Neuronal stem cell (in vitro differentiated cells): Measurements from ENCODE around the gene HMGN5.

Experiments used
- DNase-seq: peaks from one replicate; pipeline ENCODE4 v3.0.0-alpha.2; 2013; ENCODE audit warnings: low spot score
- H2AFZ ChIP-seq: one replicate; pipeline ENCODE4 v1.6.1; 2013; ENCODE audit warnings: mild to moderate bottlenecking, low read length, inconsistent platforms
- H2AK5ac ChIP-seq: 2 replicates; pipeline ENCODE4 v1.6.1; 2013; ENCODE audit warnings: low read depth, mild to moderate bottlenecking, inconsistent platforms, low read length, moderate library complexity, mixed read lengths
- H2BK120ac ChIP-seq: 2 replicates; pipeline ENCODE4 v1.6.1; 2013; ENCODE audit warnings: low read depth, mild to moderate bottlenecking, inconsistent platforms, low read length, moderate library complexity, mixed read lengths
- H2BK12ac ChIP-seq: one replicate; pipeline ENCODE4 v1.6.1; 2013; ENCODE audit warnings: low read length, inconsistent platforms
- H2BK15ac ChIP-seq: 2 replicates; pipeline ENCODE4 v1.6.1; 2013; ENCODE audit warnings: mild to moderate bottlenecking, low read length, inconsistent platforms, mixed read lengths
- H2BK5ac ChIP-seq: one replicate; pipeline ENCODE4 v1.6.1; 2013; ENCODE audit warnings: inconsistent platforms, mild to moderate bottlenecking, low read length, moderate library complexity
- H3K14ac ChIP-seq: one replicate; pipeline ENCODE4 v1.6.1; 2013; ENCODE audit warnings: low read length, inconsistent platforms
- H3K18ac ChIP-seq: 2 replicates; pipeline ENCODE4 v1.6.1; 2013; ENCODE audit warnings: low read length, inconsistent platforms
- H3K23ac ChIP-seq: 2 replicates; pipeline ENCODE4 v1.6.1; 2013; ENCODE audit warnings: low read depth, mild to moderate bottlenecking, mixed read lengths, low read length, inconsistent platforms; ENCODE audit not compliant: poor library complexity
- H3K27ac ChIP-seq: replicated peaks from 3 replicates; pipeline ENCODE4 v1.5.1; 2013; ENCODE audit warnings: low read length, inconsistent platforms
- H3K27me3 ChIP-seq, 3 experiments: 2 replicates each; pipeline ENCODE4 v1.6.1; 2013; ENCODE audit warnings: low read length in 3 of 3, mild to moderate bottlenecking in 2 of 3, inconsistent platforms in 1 of 3, low read depth in 1 of 3, mixed read lengths in 1 of 3, moderate library complexity in 1 of 3; ENCODE audit not compliant: control insufficient read depth in 3 of 3, insufficient read depth in 3 of 3
- H3K36me3 ChIP-seq, 2 donors: replicated peaks in 1 of 2; 2 replicates each; pipeline ENCODE4 v1.6.1; 2013; ENCODE audit warnings: low read length in 2 of 2; ENCODE audit not compliant: control insufficient read depth in 2 of 2, insufficient read depth in 2 of 2
- H3K4ac ChIP-seq: 2 replicates; pipeline ENCODE4 v1.6.1; 2013; ENCODE audit warnings: inconsistent platforms, mild to moderate bottlenecking, low read length, moderate library complexity
- H3K4me1 ChIP-seq, 2 donors: 1 replicate in 1 of 2; 2 replicates in 1 of 2; pipeline ENCODE4 v1.6.1; 2013; ENCODE audit warnings: low read length in 2 of 2, low read depth in 1 of 2; ENCODE audit not compliant: control insufficient read depth in 2 of 2, insufficient read depth in 1 of 2
- H3K4me2 ChIP-seq: one replicate; pipeline ENCODE4 v1.6.1; 2013; ENCODE audit warnings: mild to moderate bottlenecking, low read length, inconsistent platforms; ENCODE audit not compliant: insufficient read depth, poor library complexity, severe bottlenecking
- H3K4me3 ChIP-seq, 2 donors: 2 replicates each; pipeline ENCODE4 v1.5.1; 2013; ENCODE audit warnings: low read length in 2 of 2, mild to moderate bottlenecking in 2 of 2, inconsistent platforms in 1 of 2, moderate library complexity in 1 of 2
- H3K79me1 ChIP-seq: one replicate; pipeline ENCODE4 v1.6.1; 2013; ENCODE audit warnings: low read depth, mild to moderate bottlenecking, inconsistent platforms, low read length, moderate library complexity
- H3K9ac ChIP-seq: one replicate; pipeline ENCODE4 v1.6.1; 2013; ENCODE audit warnings: mild to moderate bottlenecking, low read depth, low read length, inconsistent platforms; ENCODE audit not compliant: poor library complexity
- H3K9me3 ChIP-seq, 2 donors: replicated peaks in 1 of 2; 2 replicates each; pipeline versions ENCODE3 to v1.6.1; 2013; ENCODE audit warnings: low read length in 2 of 2, mild to moderate bottlenecking in 2 of 2, inconsistent platforms in 1 of 2, low read depth in 1 of 2, mixed read lengths in 1 of 2, moderate library complexity in 1 of 2; ENCODE audit not compliant: control insufficient read depth in 2 of 2, insufficient read depth in 1 of 2
- H4K8ac ChIP-seq: one replicate; pipeline ENCODE4 v1.6.1; 2013; ENCODE audit warnings: low read depth, mild to moderate bottlenecking, inconsistent platforms, low read length, moderate library complexity
- H4K91ac ChIP-seq: one replicate; pipeline ENCODE4 v1.6.1; 2013; ENCODE audit warnings: low read length, low read depth, mild to moderate bottlenecking, inconsistent platforms; ENCODE audit not compliant: poor library complexity
- WGBS, 2 donors: extraction: QIAGEN DNeasy Blood & Tissue Kit; methylation state at CpG; one replicate each; pipeline ENCODE4 v1.1.7; 2013; ENCODE audit warnings: missing lambda C conversion rate in 2 of 2, mixed read lengths in 1 of 2; ENCODE audit not compliant: insufficient read length in 2 of 2, insufficient replicate concordance in 1 of 2; ENCODE audit errors: extremely low coverage in 2 of 2; 5-methylcytosine and 5-hydroxymethylcytosine counted together

HMGN5 gene

DNA sequence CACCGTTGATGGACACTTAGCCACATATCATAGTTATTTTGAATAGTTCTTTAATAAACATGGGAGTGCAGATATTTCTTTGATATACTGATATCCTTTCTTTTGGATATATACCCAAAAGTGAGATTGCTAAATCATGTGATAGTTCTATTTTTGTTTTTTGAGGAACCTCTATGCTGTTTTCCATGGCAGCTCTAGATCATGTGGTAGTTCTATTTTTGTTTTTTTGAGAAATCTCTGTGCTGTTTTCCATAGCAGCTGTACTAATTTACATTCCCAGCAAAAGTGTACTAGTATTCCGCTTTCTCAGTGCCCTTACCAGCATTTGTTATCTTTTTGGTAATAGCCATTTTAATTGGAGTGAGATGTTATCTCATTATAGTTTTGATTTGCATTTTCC lies 3.8 kb upstream of the HMGN5 start:
- Histone ChIP-seq H2BK15ac (no peak overlapping the region), H3K79me1 (peaks cover 2% of the 10 kb centered on the region), H3K18ac (no peak overlapping the region), H3K23ac (no peak overlapping the region), H3K27me3 (no peaks in the 10 kb centered on the region), H2AFZ (no peak overlapping the region), H2BK5ac (no peak overlapping the region), H3K9me3 (no peaks in the 10 kb centered on the region), H3K4me3 (no peak overlapping the region), H2BK120ac (no peak overlapping the region), H3K4me1 (no peaks in the 10 kb centered on the region), H3K36me3 (peaks cover 0 to 7% of the 10 kb centered on the region in 2 donors), H3K4ac (no peak overlapping the region), H2AK5ac (no peak overlapping the region), H3K9ac (no peak overlapping the region), H3K14ac (no peak overlapping the region), H2BK12ac (no peak overlapping the region), H3K4me2 (no peak overlapping the region), H4K91ac (no peak overlapping the region), H4K8ac (no peak overlapping the region), H3K27ac (no peak overlapping the region)
- DNase-seq = no peak
- WGBS, 2 donors = no CpG with 5 or more reads among the region's 2 CpGs

DNA sequence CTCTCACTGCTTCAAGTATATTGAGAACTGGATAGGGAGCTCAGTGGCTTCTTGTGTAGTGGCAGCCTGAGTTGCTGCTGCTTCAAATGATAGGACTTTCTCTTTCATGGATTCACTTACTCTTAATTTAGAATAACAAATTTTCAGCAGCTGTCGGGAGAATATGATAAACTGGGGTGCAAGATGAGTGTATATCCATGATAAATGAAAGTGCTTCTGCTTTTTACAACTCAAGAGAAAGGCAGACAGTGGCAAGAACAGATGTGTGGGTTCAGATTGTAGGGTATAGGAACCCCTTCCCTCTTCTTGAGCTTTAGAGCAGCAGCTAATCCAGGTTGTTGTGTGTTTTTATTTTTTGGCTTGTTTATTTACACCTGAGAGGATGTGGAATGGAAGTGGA lies 1.2 kb upstream of the HMGN5 start:
- Histone ChIP-seq H3K18ac (no peak overlapping the region), H3K27me3 (no peaks in the 10 kb centered on the region), H3K4ac (no peak overlapping the region), H2BK15ac (no peak overlapping the region), H3K23ac (no peak overlapping the region), H4K8ac (no peak overlapping the region), H2BK120ac (no peak overlapping the region), H2BK12ac (no peak overlapping the region), H3K36me3 (peaks cover 0 to 5% of the 10 kb centered on the region in 2 donors), H3K27ac (no peak overlapping the region), H2AK5ac (no peak overlapping the region), H3K9me3 (no peaks in the 10 kb centered on the region), H4K91ac (no peak overlapping the region), H3K4me1 (no peaks in the 10 kb centered on the region), H2BK5ac (no peak overlapping the region), H3K79me1 (no peaks in the 10 kb centered on the region), H3K9ac (no peak overlapping the region), H3K4me2 (peak overlapping the region; percentile 23), H3K4me3 (peak overlapping the region in 1 of 2 donors; percentile 72), H2AFZ (no peak overlapping the region), H3K14ac (no peak overlapping the region)
- WGBS, 2 donors = no CpG with 5 or more reads among the region's 1 CpG
- no peak for DNase-seq

DNA sequence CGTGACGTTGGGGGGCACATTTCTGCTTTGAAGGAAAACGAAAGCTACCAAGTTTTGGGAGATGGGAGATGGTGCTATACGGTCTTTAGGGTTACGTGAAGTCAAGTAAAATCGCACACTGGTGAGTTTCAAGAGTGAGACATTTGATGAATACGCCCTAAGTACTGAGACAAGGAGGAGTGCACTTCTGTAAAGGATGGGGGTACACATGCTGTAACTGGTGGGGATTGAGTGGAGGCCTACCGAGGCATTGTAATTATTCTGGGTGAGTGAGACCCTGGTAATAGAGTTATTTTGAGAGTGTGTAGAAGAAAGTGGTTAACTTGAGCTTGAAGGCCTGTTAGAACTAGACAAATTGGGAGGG lies 725 bp upstream of the HMGN5 start:
- Histone ChIP-seq H2BK120ac (no peak overlapping the region), H2BK5ac (no peak overlapping the region), H3K18ac (no peak overlapping the region), H2BK12ac (no peak overlapping the region), H4K8ac (no peak overlapping the region), H3K4me3 (peak overlapping the region; percentile 72 to 87), H3K14ac (no peak overlapping the region), H4K91ac (no peak overlapping the region), H2AK5ac (no peak overlapping the region), H2BK15ac (no peak overlapping the region), H3K23ac (no peak overlapping the region), H3K9me3 (no peaks in the 10 kb centered on the region), H3K4ac (no peak overlapping the region), H3K4me2 (peak overlapping the region; percentile 23), H3K9ac (no peak overlapping the region), H3K36me3 (peaks cover 0 to 5% of the 10 kb centered on the region in 2 donors), H3K4me1 (no peaks in the 10 kb centered on the region), H2AFZ (peak overlapping the region; percentile 81), H3K27ac (peak overlapping the region; percentile 81), H3K27me3 (no peaks in the 10 kb centered on the region), H3K79me1 (no peaks in the 10 kb centered on the region)
- WGBS, 2 donors = no CpG with 5 or more reads among the region's 8 CpGs
- no peak for DNase-seq

DNA sequence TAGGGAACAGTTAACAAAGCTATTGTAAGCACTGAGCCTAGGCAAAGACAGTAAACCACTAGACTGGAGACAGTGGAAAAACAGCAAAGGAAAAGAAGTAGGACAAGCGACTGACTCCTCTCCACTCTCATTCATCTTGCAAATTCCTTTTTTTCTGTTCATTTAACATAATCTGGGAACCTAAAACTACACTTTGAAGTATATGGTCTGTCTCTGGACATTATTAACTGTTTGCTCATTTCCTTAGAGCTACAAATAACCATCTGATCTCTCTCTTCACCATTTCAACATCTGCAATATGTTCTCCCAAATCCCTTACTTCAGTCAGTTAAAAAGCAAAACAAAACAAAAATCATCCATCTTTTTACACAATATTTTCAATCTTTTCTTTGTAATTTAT lies 642 bp downstream of the HMGN5 start:
- H3K4me2 ChIP-seq = no peak overlapping the region
- H4K91ac ChIP-seq = no peak overlapping the region
- no peak overlapping the region for H3K18ac ChIP-seq
- H3K4me3 ChIP-seq = peak overlapping the region in 1 of 2 donors; percentile 72
- peak overlapping the region; percentile 81 for H2AFZ ChIP-seq
- WGBS, 2 donors = no CpG with 5 or more reads among the region's 1 CpG
- no peak overlapping the region for H2BK12ac ChIP-seq
- H2BK120ac ChIP-seq = no peak overlapping the region
- no peak overlapping the region for H2AK5ac ChIP-seq
- H4K8ac ChIP-seq = no peak overlapping the region
- H3K27me3 ChIP-seq = no peaks in the 10 kb centered on the region
- no peak overlapping the region for H3K4ac ChIP-seq
- H3K36me3 ChIP-seq = no peaks in the 10 kb centered on the region
- H2BK5ac ChIP-seq = no peak overlapping the region
- H3K27ac ChIP-seq = no peak overlapping the region
- H3K4me1 ChIP-seq = no peaks in the 10 kb centered on the region
- DNase-seq = no peak
- no peak overlapping the region for H3K23ac ChIP-seq
- no peak overlapping the region for H2BK15ac ChIP-seq
- H3K79me1 ChIP-seq = no peaks in the 10 kb centered on the region
- H3K14ac ChIP-seq = no peak overlapping the region
- no peak overlapping the region for H3K9ac ChIP-seq
- no peaks in the 10 kb centered on the region for H3K9me3 ChIP-seq
